22Rv1 (cell line): ENCODE data around the gene TRAF4.
A peak's percentile ranks its signal among the peaks of the same experiment; 100 is the strongest.

Source experiments
- H3K27ac ChIP-seq: fragments of 450-650 bp; 2 replicates; pipeline ENCODE4 v1.5.1; 2017
- CTCF ChIP-seq: fragments of 450-650 bp; IDR thresholded peaks from 2 replicates; pipeline ENCODE4 v1.5.1; 2017; ENCODE audit warnings: mild to moderate bottlenecking
- ZFX ChIP-seq: fragments of 450-650 bp; IDR thresholded peaks from 2 replicates; pipeline ENCODE4 v1.6.1; 2017; ENCODE audit warnings: antibody characterized with exemption, borderline replicate concordance

The TRAF4 gene

GRCh38 chr17:28756049-28756804 lies 12.4 kb downstream of the TRAF4 start:
- TF ChIP-seq ZFX, result no peak
- TF ChIP-seq CTCF, result no peak
- H3K27ac ChIP-seq, result peak overlapping the region; percentile 48

GRCh38 chr17:28758411-28759121 lies 14.8 kb downstream of the TRAF4 start:
- TF ChIP-seq ZFX (no peak), CTCF (no peak)
- H3K27ac ChIP-seq, result peak overlapping the region; percentile 48

GRCh38 chr17:28759256-28759865 lies 15.6 kb downstream of the TRAF4 start:
- H3K27ac ChIP-seq, result peak overlapping the region; percentile 61; the same call in 1 of the 2 replicates
- no peak for TF ChIP-seq ZFX
- no peak for TF ChIP-seq CTCF

GRCh38 chr17:28760601-28761562 lies 17.1 kb downstream of the TRAF4 start:
- peak overlapping the region; percentile 61 for H3K27ac ChIP-seq
- TF ChIP-seq CTCF (no peak), ZFX (no peak)

- peak overlapping the region; percentile 61 for H3K27ac ChIP-seq
- no peak for TF ChIP-seq ZFX
- TF ChIP-seq CTCF, result no peak
Measured at GRCh38 chr17:28763137-28763799, 19.5 kb downstream of the TRAF4 start.

GRCh38 chr17:28763804-28764266 lies 20.0 kb downstream of the TRAF4 start:
- H3K27ac ChIP-seq, result peak overlapping the region; percentile 61
- TF ChIP-seq CTCF (peak; percentile 91), ZFX (no peak)
